IMR-90 (cell line): ENCODE measurements around the gene HMCN1. TPM values are rescaled to one million over a fixed set of nuclear protein-coding genes. Genes with fewer than 3 reads are reported as not detected.

Source experiments
- ATAC-seq: fragments of 200-7000 bp; cut with Tn5 transposase; 2 replicates; pipeline ENCODE4 v1.9.1; 2020; ENCODE audit warnings: low read depth, mild to moderate bottlenecking, moderate library complexity
- BruUV-seq: library from RNA; stranded (reverse); fragments of 400-500 nt; replicated peaks from 2 replicates; lab custom pipeline; 2021; lab: Mats Ljungman, UMichigan
- CTCF ChIA-PET: fragments of 300-600 bp; formaldehyde crosslinking; extraction: SDS; loops from one replicate; lab custom pipeline; 2021; ENCODE audit warnings: antibody characterized with exemption; lab: Yijun Ruan, JAX
- POLR2A ChIA-PET: fragments of 300-600 bp; sonication (Branson Sonifier 250); formaldehyde crosslinking; loops from one replicate; lab custom pipeline; 2022; ENCODE audit warnings: antibody characterized with exemption; ENCODE audit not compliant: unreplicated experiment; lab: Charles Lee
- DNase-seq: peaks from one replicate; pipeline ENCODE4 v3.0.0; 2013
- H2AFZ ChIP-seq: replicated peaks from 2 replicates; pipeline ENCODE3; 2013; ENCODE audit warnings: low read length, mild to moderate bottlenecking; ENCODE audit not compliant: poor library complexity
- H2AK5ac ChIP-seq: 2 replicates; pipeline ENCODE4 v1.6.1; 2013; ENCODE audit warnings: low read depth, low read length, inconsistent platforms
- H2AK9ac ChIP-seq: replicated peaks from 2 replicates; pipeline ENCODE3; 2013; ENCODE audit warnings: mild to moderate bottlenecking, low read depth, low read length, moderate library complexity; ENCODE audit not compliant: poor library complexity
- H2BK120ac ChIP-seq: 2 replicates; pipeline ENCODE4 v1.6.1; 2013; ENCODE audit warnings: low read depth, low read length, inconsistent platforms
- H2BK15ac ChIP-seq: 3 replicates; pipeline ENCODE4 v1.6.1; 2013; ENCODE audit warnings: low read depth, low read length, inconsistent platforms
- H2BK20ac ChIP-seq: 2 replicates; pipeline ENCODE4 v1.6.1; 2013; ENCODE audit warnings: low read depth, mild to moderate bottlenecking, inconsistent platforms, low read length, moderate library complexity
- H2BK5ac ChIP-seq: 2 replicates; pipeline ENCODE4 v1.6.1; 2013; ENCODE audit warnings: mild to moderate bottlenecking, low read depth, low read length, inconsistent platforms; ENCODE audit not compliant: poor library complexity, severe bottlenecking
- H3K14ac ChIP-seq: replicated peaks from 2 replicates; pipeline ENCODE4 v1.6.1; 2013; ENCODE audit warnings: low read depth, low read length, inconsistent platforms
- H3K18ac ChIP-seq: 2 replicates; pipeline ENCODE4 v1.6.1; 2013; ENCODE audit warnings: low read depth, low read length, control low read depth
- H3K23ac ChIP-seq: 2 replicates; pipeline ENCODE4 v1.6.1; 2013; ENCODE audit warnings: low read depth, low read length, inconsistent platforms
- H3K27ac ChIP-seq: 2 replicates; pipeline ENCODE4 v1.5.1; 2013; ENCODE audit warnings: mild to moderate bottlenecking, control low read depth, low read length; ENCODE audit not compliant: insufficient read depth
- H3K27me3 ChIP-seq: 2 replicates; pipeline ENCODE4 v1.6.1; 2013; ENCODE audit warnings: low read length; ENCODE audit not compliant: control insufficient read depth, insufficient read depth
- H3K36me3 ChIP-seq: 2 replicates; pipeline ENCODE4 v1.6.1; 2013; ENCODE audit warnings: low read length, mixed read lengths; ENCODE audit not compliant: control insufficient read depth, insufficient read depth
- H3K4ac ChIP-seq: 2 replicates; pipeline ENCODE4 v1.6.1; 2013; ENCODE audit warnings: low read depth, low read length, inconsistent platforms
- H3K4me1 ChIP-seq: 2 replicates; pipeline ENCODE4 v1.6.1; 2013; ENCODE audit warnings: low read length, mixed read lengths; ENCODE audit not compliant: control insufficient read depth, insufficient read depth
- H3K4me2 ChIP-seq: 2 replicates; pipeline ENCODE4 v1.6.1; 2013; ENCODE audit warnings: low read depth, mild to moderate bottlenecking, control low read depth, low read length, moderate library complexity
- H3K4me3 ChIP-seq: 2 replicates; pipeline ENCODE4 v1.5.1; 2013; ENCODE audit warnings: low read depth, mild to moderate bottlenecking, control low read depth, low read length, moderate library complexity; ENCODE audit not compliant: insufficient read depth
- H3K56ac ChIP-seq: 2 replicates; pipeline ENCODE4 v1.6.1; 2013; ENCODE audit warnings: low read length, inconsistent platforms; ENCODE audit not compliant: insufficient read depth; ENCODE audit errors: extremely low read depth
- H3K79me1 ChIP-seq, 2 experiments: 2 replicates each; pipeline ENCODE4 v1.6.1; 2013; ENCODE audit warnings: low read length in 2 of 2, inconsistent platforms in 1 of 2, low read depth in 1 of 2
- H3K9ac ChIP-seq: 2 replicates; pipeline ENCODE4 v1.6.1; 2013; ENCODE audit warnings: low read depth, low read length, control low read depth
- H3K9me1 ChIP-seq: 2 replicates; pipeline ENCODE4 v1.6.1; 2013; ENCODE audit warnings: low read length, inconsistent platforms; ENCODE audit not compliant: insufficient read depth
- H3K9me3 ChIP-seq: 2 replicates; pipeline ENCODE4 v1.6.1; 2013; ENCODE audit warnings: low read length; ENCODE audit not compliant: control insufficient read depth, insufficient read depth
- H4K20me1 ChIP-seq: 2 replicates; pipeline ENCODE4 v1.6.1; 2013; ENCODE audit warnings: low read length, inconsistent platforms; ENCODE audit not compliant: insufficient read depth
- H4K5ac ChIP-seq: 2 replicates; pipeline ENCODE4 v1.6.1; 2013; ENCODE audit warnings: mild to moderate bottlenecking, low read depth, low read length, control low read depth
- H4K8ac ChIP-seq, 2 experiments: 2 replicates each; pipeline ENCODE4 v1.6.1; 2013; ENCODE audit warnings: low read depth in 2 of 2, low read length in 2 of 2, control low read depth in 1 of 2, inconsistent platforms in 1 of 2
- H4K91ac ChIP-seq: 2 replicates; pipeline ENCODE4 v1.6.1; 2013; ENCODE audit warnings: low read depth, low read length, inconsistent platforms; ENCODE audit not compliant: insufficient read depth
- CEBPB ChIP-seq: IDR thresholded peaks from 2 replicates; pipeline ENCODE4 v1.6.1; 2012; ENCODE audit warnings: low read depth, low read length, improper control_type of control experiment
- CHD1 ChIP-seq: IDR thresholded peaks from 2 replicates; pipeline ENCODE4 v1.6.1; 2012; ENCODE audit warnings: low read depth, low read length, improper control_type of control experiment
- CTCF ChIP-seq: conservative IDR thresholded peaks from 2 replicates; pipeline ENCODE4 v1.5.1; 2012; ENCODE audit warnings: mild to moderate bottlenecking, low read depth, low read length, improper control_type of control experiment
- ELK1 ChIP-seq: fragments of 150-350 bp; IDR thresholded peaks from 2 replicates; pipeline ENCODE4 v1.6.1; 2016; ENCODE audit warnings: low read depth, mild to moderate bottlenecking, low read length, moderate library complexity, borderline replicate concordance
- MAFK ChIP-seq: IDR thresholded peaks from 2 replicates; pipeline ENCODE4 v1.6.1; 2012; ENCODE audit warnings: low read depth, low read length, improper control_type of control experiment
- POLR2A ChIP-seq: IDR thresholded peaks from 2 replicates; pipeline ENCODE4 v1.6.1; 2012; ENCODE audit warnings: mild to moderate bottlenecking, low read depth, low read length
- RCOR1 ChIP-seq: IDR thresholded peaks from 2 replicates; pipeline ENCODE4 v1.6.1; 2012; ENCODE audit warnings: mild to moderate bottlenecking, low read length, improper control_type of control experiment; ENCODE audit not compliant: insufficient replicate concordance
- RFX5 ChIP-seq: IDR thresholded peaks from 2 replicates; pipeline ENCODE4 v1.8.0; 2012; ENCODE audit warnings: low read depth, mild to moderate bottlenecking, low read length, moderate library complexity
- SMC3 ChIP-seq: fragments of 150-350 bp; IDR thresholded peaks from 2 replicates; pipeline ENCODE4 v1.6.1; 2016; ENCODE audit warnings: low read depth, mild to moderate bottlenecking, antibody characterized with exemption, low read length, moderate library complexity
- USF2 ChIP-seq: fragments of 150-350 bp; IDR thresholded peaks from 2 replicates; pipeline ENCODE4 v1.6.1; 2017; ENCODE audit warnings: mild to moderate bottlenecking, antibody characterized with exemption, low read length, low read depth
- WGBS, 2 experiments: methylation state at CpG; one replicate each; pipeline versions ENCODE4 v1.1.5 to v1.1.7; 2013; ENCODE audit warnings: missing lambda C conversion rate in 2 of 2; ENCODE audit not compliant: insufficient read length in 1 of 2; ENCODE audit errors: extremely low coverage in 2 of 2; 5-methylcytosine and 5-hydroxymethylcytosine counted together
- dilution Hi-C: fragments of 300-500 bp; cut with HindIII; formaldehyde crosslinking; loops from one replicate; pipeline ENCODE4 v1.14.3; 2018; ENCODE audit warnings: low sequenced_read_pairs; ENCODE audit not compliant: unreplicated experiment
- in situ Hi-C: fragments of 300-500 bp; cut with MboI; formaldehyde crosslinking; loops from 3 replicates; pipeline ENCODE4 v1.14.3; 2019; ENCODE audit warnings: low sequenced_read_pairs, inconsistent platforms, mixed read lengths
- intact Hi-C: fragments of 100-400 bp; cut with micrococcal nuclease; formaldehyde crosslinking; loops from 2 replicates; pipeline ENCODE4 v1.10.0; 2022
- polyA plus RNA-seq, 3 experiments: library from polyadenylated mRNA; depleted of rRNA; stranded (reverse); fragments of >200 nt; gene quantifications; 2 replicates each; pipeline ENCODE4 v1.2.3, GENCODE V29; 2012; ENCODE audit warnings: low replicate concordance in 1 of 3
- total RNA-seq: library from RNA; depleted of rRNA; stranded (reverse); fragments of >200 nt; gene quantifications from 2 replicates; pipeline ENCODE4 v1.2.3, GENCODE V29; 2012

Gene HMCN1
- total and polyA plus RNA-seq, 2 of the 4 experiments (the other 2 are of a cell fraction), result 6.1 to 11.7 TPM

- Histone ChIP-seq H3K9me3 (no peaks in the 10 kb centered on the region), H2BK15ac (no peak overlapping the region), H4K91ac (no peak overlapping the region), H3K18ac (no peak overlapping the region), H4K8ac (no peak overlapping the region), H3K4me2 (no peak overlapping the region; the same call in 1 of the 2 replicates), H3K4ac (no peak overlapping the region), H3K36me3 (no peaks in the 10 kb centered on the region), H3K27ac (no peak overlapping the region), H2AFZ (no peak overlapping the region), H3K56ac (no peak overlapping the region), H2BK20ac (no peak overlapping the region), H3K9ac (no peak overlapping the region), H3K27me3 (no peaks in the 10 kb centered on the region), H2AK5ac (no peak overlapping the region), H3K9me1 (no peaks in the 10 kb centered on the region; the same call in 1 of the 2 replicates), H3K14ac (no peak overlapping the region), H2BK120ac (no peak overlapping the region; the same call in 1 of the 2 replicates), H2BK5ac (peak overlapping the region; percentile 68), H3K4me3 (no peak overlapping the region), H3K23ac (no peak overlapping the region), H2AK9ac (no peak overlapping the region), H4K5ac (no peak overlapping the region), H4K20me1 (no peaks in the 10 kb centered on the region), H3K79me1 (no peaks in the 10 kb centered on the region), H3K4me1 (0 out of 2 replicates have a peak, but pooled peaks cover 2% of the 10 kb centered on the region)
- CTCF ChIA-PET, result no interaction called here
- peak; percentile 27 for ATAC-seq
- no peak for DNase-seq
- BruUV-seq, result no TSS peak
- intact Hi-C loops (no loop called here), in situ Hi-C loops (no loop called here), dilution Hi-C loops (no loop called here)
- POLR2A ChIA-PET, result no interaction called here
- no CpG with 5 or more reads among the region's 1 CpG for WGBS, 2 experiments
- TF ChIP-seq POLR2A, result no peak
- no peak for TF ChIP-seq MAFK
- TF ChIP-seq ELK1, result no peak
- TF ChIP-seq RCOR1, result no peak
- TF ChIP-seq CEBPB, result no peak
- TF ChIP-seq SMC3, result no peak
- no peak for TF ChIP-seq CHD1
- TF ChIP-seq RFX5, result no peak
- TF ChIP-seq USF2, result no peak
- no peak for TF ChIP-seq CTCF
Observed at GRCh38 chr1:186102107-186102506, 367.9 kb downstream of the HMCN1 start.
